ENCODE measurements around the gene MAP3K5. TPM values are rescaled to one million over a fixed set of nuclear protein-coding genes. Genes with fewer than 3 reads are reported as not detected.

MAP3K5 gene
- total and polyA plus RNA-seq, 2 of the 8 experiments (the other 6 are each of a cell fraction or from before 2014, with no cell fraction given) = 0.63 to 2.6 TPM

DNA sequence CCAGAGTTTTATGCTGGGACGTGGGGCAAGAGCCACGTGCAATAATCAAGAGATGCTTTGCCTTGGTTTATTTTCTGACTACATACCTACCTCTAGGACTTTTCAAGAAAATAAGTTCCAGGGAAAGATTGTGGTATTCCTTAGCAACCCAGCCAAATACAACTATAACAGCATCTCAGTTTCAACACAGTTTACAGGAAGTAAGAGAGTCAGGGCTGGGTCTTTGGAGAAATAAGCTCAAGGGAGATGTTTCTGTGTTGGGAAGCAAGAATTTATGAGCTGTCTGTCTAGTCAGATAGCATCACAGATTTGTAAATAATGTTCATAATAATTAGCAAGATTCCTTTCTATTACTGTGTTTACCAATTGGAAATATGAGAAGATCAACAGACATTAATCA, 35.1 kb downstream of the MAP3K5 start (continued):
- no peak for TF ChIP-seq SAP30 (IDR thresholded peaks at IDR 0.05; ENCODE audit: insufficient read depth, insufficient replicate concordance, low read length)
- no peak for TF ChIP-seq TEAD4 (IDR thresholded peaks at IDR 0.05; ENCODE audit: low read depth, low read length)
- no peak for TF ChIP-seq CHD2 (IDR thresholded peaks at IDR 0.05; ENCODE audit: low read length)
- TF ChIP-seq SRF (IDR thresholded peaks at IDR 0.05; ENCODE audit: low read depth, low read length) = no peak
- no peak for TF ChIP-seq KDM5A (IDR thresholded peaks at IDR 0.05; ENCODE audit: low read length)

Data from H1 (cell line).